ENCODE results near the gene MRPS18A. TPM values are rescaled to one million over a fixed set of nuclear protein-coding genes. Genes with fewer than 3 reads are reported as not detected.

Gene MRPS18A
- total RNA-seq, 1 donor from 2014 or later = 44.4 TPM

- Histone ChIP-seq H3K27me3 (ENCODE audit: control insufficient read depth in 3 of 3, insufficient read depth in 3 of 3, low read length in 3 of 3) (no peaks in the 10 kb centered on the region), H3K9ac (ENCODE audit: low read depth in 1 of 3, low read length in 3 of 3) (no peak overlapping the region), H3K4me1 (ENCODE audit: control insufficient read depth in 3 of 3, insufficient read depth in 3 of 3, low read length in 3 of 3) (peaks cover 0 to 13% (median 0%) of the 10 kb centered on the region in 3 donors), H3K4me3 (ENCODE audit: low read length in 3 of 3) (no peak overlapping the region), H3K9me3 (ENCODE audit: control insufficient read depth in 3 of 3, low read length in 3 of 3) (peaks cover 0 to 6% (median 6%) of the 10 kb centered on the region in 3 donors), H3K27ac (ENCODE audit: low read depth, low read length) (no peak overlapping the region), H3K36me3 (ENCODE audit: control insufficient read depth in 3 of 3, insufficient read depth in 3 of 3, low read length in 3 of 3) (no peaks in the 10 kb centered on the region)
These were observed 40.0 kb upstream of the MRPS18A start for GRCh38 chr6:43727634-43728033.

GRCh38 chr6:43725643-43726580, 38.3 kb upstream of the MRPS18A start:
- H3K9me3 ChIP-seq (ENCODE audit: control insufficient read depth in 3 of 3, low read length in 3 of 3) = peaks cover 0 to 6% (median 4%) of the 10 kb centered on the region in 3 donors
- no peaks in the 10 kb centered on the region for H3K27me3 ChIP-seq (ENCODE audit: control insufficient read depth in 3 of 3, insufficient read depth in 3 of 3, low read length in 3 of 3)
- peaks cover 0 to 13% (median 0%) of the 10 kb centered on the region in 3 donors for H3K4me1 ChIP-seq (ENCODE audit: control insufficient read depth in 3 of 3, insufficient read depth in 3 of 3, low read length in 3 of 3)
- H3K4me3 ChIP-seq (ENCODE audit: low read length in 3 of 3) = no peak overlapping the region
- H3K36me3 ChIP-seq (ENCODE audit: control insufficient read depth in 3 of 3, insufficient read depth in 3 of 3, low read length in 3 of 3) = no peaks in the 10 kb centered on the region
- H3K27ac ChIP-seq (ENCODE audit: low read depth, low read length) = no peak overlapping the region
- H3K9ac ChIP-seq (ENCODE audit: low read depth in 1 of 3, low read length in 3 of 3) = no peak overlapping the region

GRCh38 chr6:43724914-43725642, 37.5 kb upstream of the MRPS18A start:
- peaks cover 0 to 13% (median 0%) of the 10 kb centered on the region in 3 donors for H3K4me1 ChIP-seq (ENCODE audit: control insufficient read depth in 3 of 3, insufficient read depth in 3 of 3, low read length in 3 of 3)
- no peaks in the 10 kb centered on the region for H3K36me3 ChIP-seq (ENCODE audit: control insufficient read depth in 3 of 3, insufficient read depth in 3 of 3, low read length in 3 of 3)
- H3K9me3 ChIP-seq (ENCODE audit: control insufficient read depth in 3 of 3, low read length in 3 of 3) = peaks cover 0 to 3% (median 0%) of the 10 kb centered on the region in 3 donors
- H3K9ac ChIP-seq (ENCODE audit: low read depth in 1 of 3, low read length in 3 of 3) = no peak overlapping the region
- H3K27me3 ChIP-seq (ENCODE audit: control insufficient read depth in 3 of 3, insufficient read depth in 3 of 3, low read length in 3 of 3) = no peaks in the 10 kb centered on the region
- H3K4me3 ChIP-seq (ENCODE audit: low read length in 3 of 3) = no peak overlapping the region
- no peak overlapping the region for H3K27ac ChIP-seq (ENCODE audit: low read depth, low read length)

GRCh38 chr6:43724354-43724753, 36.8 kb upstream of the MRPS18A start:
- Histone ChIP-seq H3K4me1 (ENCODE audit: control insufficient read depth in 3 of 3, insufficient read depth in 3 of 3, low read length in 3 of 3) (peaks cover 0 to 13% (median 0%) of the 10 kb centered on the region in 3 donors), H3K4me3 (ENCODE audit: low read length in 3 of 3) (no peak overlapping the region), H3K36me3 (ENCODE audit: control insufficient read depth in 3 of 3, insufficient read depth in 3 of 3, low read length in 3 of 3) (no peaks in the 10 kb centered on the region), H3K27me3 (ENCODE audit: control insufficient read depth in 3 of 3, insufficient read depth in 3 of 3, low read length in 3 of 3) (no peaks in the 10 kb centered on the region), H3K27ac (ENCODE audit: low read depth, low read length) (no peak overlapping the region), H3K9ac (ENCODE audit: low read depth in 1 of 3, low read length in 3 of 3) (no peak overlapping the region), H3K9me3 (ENCODE audit: control insufficient read depth in 3 of 3, low read length in 3 of 3) (no peaks in the 10 kb centered on the region)

GRCh38 chr6:43723737-43724295, 36.2 kb upstream of the MRPS18A start:
- H3K4me1 ChIP-seq (ENCODE audit: control insufficient read depth in 3 of 3, insufficient read depth in 3 of 3, low read length in 3 of 3) = peaks cover 0 to 13% (median under 1%) of the 10 kb centered on the region in 3 donors
- no peaks in the 10 kb centered on the region for H3K9me3 ChIP-seq (ENCODE audit: control insufficient read depth in 3 of 3, low read length in 3 of 3)
- H3K27me3 ChIP-seq (ENCODE audit: control insufficient read depth in 3 of 3, insufficient read depth in 3 of 3, low read length in 3 of 3) = no peaks in the 10 kb centered on the region
- H3K4me3 ChIP-seq (ENCODE audit: low read length in 3 of 3) = no peak overlapping the region
- H3K9ac ChIP-seq (ENCODE audit: low read depth in 1 of 3, low read length in 3 of 3) = no peak overlapping the region
- H3K36me3 ChIP-seq (ENCODE audit: control insufficient read depth in 3 of 3, insufficient read depth in 3 of 3, low read length in 3 of 3) = no peaks in the 10 kb centered on the region
- H3K27ac ChIP-seq (ENCODE audit: low read depth, low read length) = no peak overlapping the region

GRCh38 chr6:43722920-43723545, 35.4 kb upstream of the MRPS18A start:
- Histone ChIP-seq H3K27ac (ENCODE audit: low read depth, low read length) (no peak overlapping the region), H3K4me1 (ENCODE audit: control insufficient read depth in 3 of 3, insufficient read depth in 3 of 3, low read length in 3 of 3) (peaks cover 5 to 13% (median 7%) of the 10 kb centered on the region in 3 donors), H3K36me3 (ENCODE audit: control insufficient read depth in 3 of 3, insufficient read depth in 3 of 3, low read length in 3 of 3) (no peaks in the 10 kb centered on the region), H3K27me3 (ENCODE audit: control insufficient read depth in 3 of 3, insufficient read depth in 3 of 3, low read length in 3 of 3) (no peaks in the 10 kb centered on the region), H3K9me3 (ENCODE audit: control insufficient read depth in 3 of 3, low read length in 3 of 3) (no peaks in the 10 kb centered on the region), H3K9ac (ENCODE audit: low read depth in 1 of 3, low read length in 3 of 3) (no peak overlapping the region), H3K4me3 (ENCODE audit: low read length in 3 of 3) (no peak overlapping the region)

- Histone ChIP-seq H3K9ac (ENCODE audit: low read depth in 1 of 3, low read length in 3 of 3) (no peak overlapping the region), H3K36me3 (ENCODE audit: control insufficient read depth in 3 of 3, insufficient read depth in 3 of 3, low read length in 3 of 3) (no peaks in the 10 kb centered on the region), H3K27me3 (ENCODE audit: control insufficient read depth in 3 of 3, insufficient read depth in 3 of 3, low read length in 3 of 3) (no peaks in the 10 kb centered on the region), H3K4me1 (ENCODE audit: control insufficient read depth in 3 of 3, insufficient read depth in 3 of 3, low read length in 3 of 3) (peaks cover 11 to 24% (median 20%) of the 10 kb centered on the region in 3 donors), H3K4me3 (ENCODE audit: low read length in 3 of 3) (no peak overlapping the region), H3K9me3 (ENCODE audit: control insufficient read depth in 3 of 3, low read length in 3 of 3) (peaks cover 0 to 2% (median 0%) of the 10 kb centered on the region in 3 donors), H3K27ac (ENCODE audit: low read depth, low read length) (no peak overlapping the region)
These were observed 33.4 kb upstream of the MRPS18A start for GRCh38 chr6:43720999-43721398.

- Histone ChIP-seq H3K27me3 (ENCODE audit: control insufficient read depth in 3 of 3, insufficient read depth in 3 of 3, low read length in 3 of 3) (no peaks in the 10 kb centered on the region), H3K9me3 (ENCODE audit: control insufficient read depth in 3 of 3, low read length in 3 of 3) (peaks cover 0 to 2% (median 0%) of the 10 kb centered on the region in 3 donors), H3K9ac (ENCODE audit: low read depth in 1 of 3, low read length in 3 of 3) (no peak overlapping the region), H3K4me3 (ENCODE audit: low read length in 3 of 3) (no peak overlapping the region), H3K4me1 (ENCODE audit: control insufficient read depth in 3 of 3, insufficient read depth in 3 of 3, low read length in 3 of 3) (peaks cover 11 to 26% (median 17%) of the 10 kb centered on the region in 3 donors), H3K27ac (ENCODE audit: low read depth, low read length) (no peak overlapping the region), H3K36me3 (ENCODE audit: control insufficient read depth in 3 of 3, insufficient read depth in 3 of 3, low read length in 3 of 3) (no peaks in the 10 kb centered on the region)
These were observed 31.9 kb upstream of the MRPS18A start for GRCh38 chr6:43719511-43719910.

- Histone ChIP-seq H3K9ac (ENCODE audit: low read depth in 1 of 3, low read length in 3 of 3) (no peak overlapping the region), H3K36me3 (ENCODE audit: control insufficient read depth in 3 of 3, insufficient read depth in 3 of 3, low read length in 3 of 3) (no peaks in the 10 kb centered on the region), H3K27ac (ENCODE audit: low read depth, low read length) (no peak overlapping the region), H3K9me3 (ENCODE audit: control insufficient read depth in 3 of 3, low read length in 3 of 3) (peaks cover 0 to 2% (median 0%) of the 10 kb centered on the region in 3 donors), H3K4me1 (ENCODE audit: control insufficient read depth in 3 of 3, insufficient read depth in 3 of 3, low read length in 3 of 3) (peaks cover 14 to 26% (median 15%) of the 10 kb centered on the region in 3 donors), H3K27me3 (ENCODE audit: control insufficient read depth in 3 of 3, insufficient read depth in 3 of 3, low read length in 3 of 3) (no peaks in the 10 kb centered on the region), H3K4me3 (ENCODE audit: low read length in 3 of 3) (peak overlapping the region in 1 of 3 donors; percentile 6)
These were observed 31.0 kb upstream of the MRPS18A start for GRCh38 chr6:43718387-43719105.
